ENCODE measurements around the gene ASS1. TPM values are rescaled to one million over a fixed set of nuclear protein-coding genes. Genes with fewer than 3 reads are reported as not detected.

The ASS1 gene
- total RNA-seq, 1 donor from 2014 or later = 22.5 TPM

DNA sequence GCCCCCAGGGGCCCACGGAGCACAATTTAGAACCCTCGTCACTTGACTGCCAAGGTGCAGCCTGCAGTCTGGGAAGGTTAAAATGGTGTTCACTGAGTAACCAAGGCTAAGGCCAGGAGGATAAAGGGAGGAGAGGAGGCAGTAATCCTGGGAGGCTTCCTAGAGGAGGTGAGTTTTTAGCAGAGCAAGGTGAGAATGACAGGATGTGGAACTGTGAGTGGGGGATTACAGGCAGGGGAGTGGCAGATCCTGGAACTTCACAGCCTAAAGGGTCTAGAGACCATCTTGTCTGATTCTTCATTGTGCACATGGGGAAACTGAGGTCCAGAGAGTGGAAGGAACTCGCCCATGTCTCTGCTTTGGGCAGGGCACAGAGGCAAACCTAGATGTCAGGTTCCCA lies 42.5 kb upstream of the ASS1 start:
- Histone ChIP-seq H3K27me3 (no peaks in the 10 kb centered on the region), H3F3A (ENCODE audit: low read depth) (no peaks in the 10 kb centered on the region), H3K4me1 (no peaks in the 10 kb centered on the region), H3K79me2 (ENCODE audit: low read depth) (no peaks in the 10 kb centered on the region), H3K4me2 (no peak overlapping the region), H3K27ac (no peak overlapping the region), H3K9me3 (ENCODE audit: low read depth) (no peaks in the 10 kb centered on the region), H3K36me3 (no peaks in the 10 kb centered on the region), H2AFZ (replicated peaks) (no peak overlapping the region), H3K9ac (no peak overlapping the region), H3K4me3 (no peak overlapping the region), H4K20me1 (ENCODE audit: low read depth) (no peaks in the 10 kb centered on the region)
- peaks cover 8% of the 10 kb centered on the region for H3K4me1 Mint-ChIP-seq
- peak overlapping the region; percentile 51 for H3K27ac Mint-ChIP-seq
- no peak for TF ChIP-seq EZH2 (IDR thresholded peaks at IDR 0.05)
- TF ChIP-seq, protein P1, sequence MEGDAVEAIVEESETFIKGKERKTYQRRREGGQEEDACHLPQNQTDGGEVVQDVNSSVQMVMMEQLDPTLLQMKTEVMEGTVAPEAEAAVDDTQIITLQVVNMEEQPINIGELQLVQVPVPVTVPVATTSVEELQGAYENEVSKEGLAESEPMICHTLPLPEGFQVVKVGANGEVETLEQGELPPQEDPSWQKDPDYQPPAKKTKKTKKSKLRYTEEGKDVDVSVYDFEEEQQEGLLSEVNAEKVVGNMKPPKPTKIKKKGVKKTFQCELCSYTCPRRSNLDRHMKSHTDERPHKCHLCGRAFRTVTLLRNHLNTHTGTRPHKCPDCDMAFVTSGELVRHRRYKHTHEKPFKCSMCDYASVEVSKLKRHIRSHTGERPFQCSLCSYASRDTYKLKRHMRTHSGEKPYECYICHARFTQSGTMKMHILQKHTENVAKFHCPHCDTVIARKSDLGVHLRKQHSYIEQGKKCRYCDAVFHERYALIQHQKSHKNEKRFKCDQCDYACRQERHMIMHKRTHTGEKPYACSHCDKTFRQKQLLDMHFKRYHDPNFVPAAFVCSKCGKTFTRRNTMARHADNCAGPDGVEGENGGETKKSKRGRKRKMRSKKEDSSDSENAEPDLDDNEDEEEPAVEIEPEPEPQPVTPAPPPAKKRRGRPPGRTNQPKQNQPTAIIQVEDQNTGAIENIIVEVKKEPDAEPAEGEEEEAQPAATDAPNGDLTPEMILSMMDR (IDR thresholded peaks at IDR 0.05) = no peak
- no peak for TF ChIP-seq EZH2phosphoT487 (IDR thresholded peaks at IDR 0.05)
- H3K4me3 Mint-ChIP-seq = no peak overlapping the region
- no peaks in the 10 kb centered on the region for H3K36me3 Mint-ChIP-seq
- peaks cover 5% of the 10 kb centered on the region for H3K27me3 Mint-ChIP-seq (ENCODE audit: insufficient read depth, low read depth)
- H3K9me3 Mint-ChIP-seq = no peaks in the 10 kb centered on the region
- no peak for DNase-seq (ENCODE audit: low spot score)

DNA sequence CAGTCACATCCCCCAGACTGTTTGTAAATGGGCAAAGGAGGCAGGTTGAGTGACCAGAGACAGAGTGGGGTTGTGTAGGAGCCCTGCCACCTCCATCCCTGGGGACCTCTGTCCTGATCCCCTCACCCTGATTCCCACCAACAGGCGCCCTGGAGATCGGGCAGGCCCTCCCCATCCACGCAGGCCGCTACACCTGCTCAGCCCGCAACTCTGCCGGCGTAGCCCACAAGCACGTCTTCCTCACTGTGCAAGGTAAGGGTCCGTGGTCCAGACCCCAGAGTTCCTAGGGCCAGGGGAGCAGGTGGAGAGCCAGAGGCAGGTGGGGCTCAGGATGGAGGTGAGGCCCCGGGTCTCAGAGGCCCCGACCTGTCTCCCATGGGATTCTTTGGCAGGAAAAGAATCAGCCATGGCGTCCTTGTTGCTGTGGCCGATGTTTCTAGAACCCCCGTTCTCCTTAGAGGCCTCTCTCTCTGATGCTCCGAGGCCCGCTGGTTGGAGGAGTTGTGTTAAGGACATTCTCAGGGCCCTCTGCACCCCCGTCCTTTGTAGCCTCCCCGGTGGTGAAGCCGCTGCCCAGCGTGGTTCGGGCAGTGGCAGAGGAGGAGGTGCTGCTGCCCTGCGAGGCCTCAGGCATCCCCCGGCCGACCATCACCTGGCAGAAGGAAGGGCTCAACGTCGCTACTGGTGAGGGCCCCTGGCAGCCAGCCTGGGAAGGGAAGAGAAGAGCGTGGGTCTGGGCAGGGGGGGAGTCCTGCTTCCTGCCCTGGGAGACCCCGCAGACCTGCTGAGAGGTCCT lies 41.9 kb upstream of the ASS1 start:
- Mint-ChIP-seq H3K4me1 (peaks cover 8% of the 10 kb centered on the region), H3K27ac (no peak overlapping the region), H3K4me3 (no peak overlapping the region), H3K36me3 (no peaks in the 10 kb centered on the region), H3K27me3 (ENCODE audit: insufficient read depth, low read depth) (peaks cover 5% of the 10 kb centered on the region), H3K9me3 (no peaks in the 10 kb centered on the region)
- Histone ChIP-seq H3K9me3 (ENCODE audit: low read depth) (no peaks in the 10 kb centered on the region), H2AFZ (replicated peaks) (no peak overlapping the region), H3K36me3 (no peaks in the 10 kb centered on the region), H3K27ac (no peak overlapping the region), H4K20me1 (ENCODE audit: low read depth) (no peaks in the 10 kb centered on the region), H3K27me3 (no peaks in the 10 kb centered on the region), H3F3A (ENCODE audit: low read depth) (no peaks in the 10 kb centered on the region), H3K4me1 (no peaks in the 10 kb centered on the region), H3K4me3 (no peak overlapping the region), H3K9ac (no peak overlapping the region), H3K79me2 (ENCODE audit: low read depth) (no peaks in the 10 kb centered on the region), H3K4me2 (no peak overlapping the region)
- DNase-seq (ENCODE audit: low spot score) = no peak
- no peak for TF ChIP-seq EZH2phosphoT487 (IDR thresholded peaks at IDR 0.05)

DNA sequence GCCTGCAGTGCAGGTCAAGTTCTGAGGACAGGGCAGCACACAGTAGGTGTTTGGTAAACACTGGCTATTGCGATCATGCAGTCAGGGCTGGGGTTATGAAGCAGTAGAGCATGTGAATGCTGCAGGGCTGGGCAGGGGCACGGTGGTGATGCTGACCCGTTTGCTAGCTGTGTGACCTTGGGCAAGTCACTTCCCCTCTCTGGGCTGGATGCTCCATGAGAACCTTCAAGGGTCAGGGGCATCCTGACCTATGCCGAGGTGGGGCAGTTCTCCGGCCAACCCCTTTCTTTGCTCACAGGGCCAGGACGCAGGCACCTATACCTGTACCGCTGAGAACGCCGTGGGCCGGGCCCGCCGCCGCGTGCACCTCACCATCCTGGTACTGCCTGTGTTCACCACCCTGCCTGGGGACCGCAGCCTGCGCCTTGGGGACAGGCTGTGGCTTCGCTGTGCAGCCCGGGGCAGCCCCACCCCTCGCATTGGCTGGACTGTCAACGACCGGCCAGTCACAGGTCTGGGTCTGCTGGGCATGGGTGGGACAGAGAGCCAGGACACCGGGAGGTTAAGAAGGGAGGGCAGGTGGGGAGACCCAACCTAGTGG lies 39.0 kb upstream of the ASS1 start:
- no peaks in the 10 kb centered on the region for H3K36me3 ChIP-seq
- H3K9ac ChIP-seq = no peak overlapping the region
- peaks cover 9% of the 10 kb centered on the region for H3K4me1 Mint-ChIP-seq
- H2AFZ ChIP-seq (replicated peaks) = no peak overlapping the region
- H3K4me3 ChIP-seq = no peak overlapping the region
- H3K27me3 ChIP-seq = no peaks in the 10 kb centered on the region
- H3F3A ChIP-seq (ENCODE audit: low read depth) = no peaks in the 10 kb centered on the region
- H3K27ac Mint-ChIP-seq = no peak overlapping the region
- no peaks in the 10 kb centered on the region for H3K9me3 ChIP-seq (ENCODE audit: low read depth)
- H4K20me1 ChIP-seq (ENCODE audit: low read depth) = no peaks in the 10 kb centered on the region
- H3K4me3 Mint-ChIP-seq = no peak overlapping the region
- H3K9me3 Mint-ChIP-seq = no peaks in the 10 kb centered on the region
- H3K27ac ChIP-seq = no peak overlapping the region
- H3K4me2 ChIP-seq = no peak overlapping the region
- no peaks in the 10 kb centered on the region for H3K79me2 ChIP-seq (ENCODE audit: low read depth)
- H3K4me1 ChIP-seq = no peaks in the 10 kb centered on the region
- H3K36me3 Mint-ChIP-seq = no peaks in the 10 kb centered on the region
- peaks cover 6% of the 10 kb centered on the region for H3K27me3 Mint-ChIP-seq (ENCODE audit: insufficient read depth, low read depth)
- DNase-seq (ENCODE audit: low spot score) = no peak
- no peak for TF ChIP-seq EZH2 (IDR thresholded peaks at IDR 0.05)
- TF ChIP-seq EZH2phosphoT487 (IDR thresholded peaks at IDR 0.05) = no peak
- TF ChIP-seq, protein P1 (IDR thresholded peaks at IDR 0.05) = no peak

Data from neural progenitor cell (in vitro differentiated cells).